Brain microvascular endothelial cell (primary cell): ENCODE data around the gene FOXM1.

ENCODE experiments used
- DNase-seq: peaks from one replicate; pipeline ENCODE4 v3.0.0-alpha.2; 2020
- H3K27ac ChIP-seq: fragments of 250-450 bp; sonication (Bioruptor Pico); 2 replicates; pipeline ENCODE4 v1.5.1; 2020; ENCODE audit warnings: mild to moderate bottlenecking, moderate library complexity
- H3K27me3 ChIP-seq: fragments of 250-450 bp; sonication (Bioruptor Pico); replicated peaks from 2 replicates; pipeline ENCODE4 v1.5.1; 2020; ENCODE audit warnings: mild to moderate bottlenecking
- H3K36me3 ChIP-seq: fragments of 250-450 bp; sonication (Bioruptor Pico); replicated peaks from 2 replicates; pipeline ENCODE4 v1.5.1; 2020; ENCODE audit warnings: mild to moderate bottlenecking
- H3K4me3 ChIP-seq: 2 replicates; pipeline ENCODE4 v1.5.1; 2011; ENCODE audit warnings: low read depth, mild to moderate bottlenecking, control low read depth, low read length, moderate library complexity
- CTCF ChIP-seq: IDR thresholded peaks from 2 replicates; pipeline ENCODE4 v1.5.1; 2011; ENCODE audit warnings: low read depth, mild to moderate bottlenecking, moderate library complexity, low read length, control low read depth, inconsistent platforms; ENCODE audit errors: missing control alignments
- in situ Hi-C: cut with HindIII; loops from 2 replicates; pipeline ENCODE4 v1.10.0; 2017; ENCODE audit warnings: low sequenced_read_pairs, low pct_ligation_motif_present

FOXM1 gene

GRCh38 chr12:2919249-2919648 lies 42.3 kb upstream of the FOXM1 start:
- DNase-seq: no peak

GRCh38 chr12:2912216-2912575 lies 35.2 kb upstream of the FOXM1 start:
- DNase-seq: no peak
- H3K4me3 ChIP-seq: no peak overlapping the region
- peak overlapping the region; percentile 40 for H3K27ac ChIP-seq
- in situ Hi-C loops: no loop called here
- no peaks in the 10 kb centered on the region for H3K27me3 ChIP-seq
- H3K36me3 ChIP-seq: peaks cover 23% of the 10 kb centered on the region
- no peak for TF ChIP-seq CTCF

More at GRCh38 chr12:2919249-2919648, 42.3 kb upstream of the FOXM1 start:
- TF ChIP-seq CTCF: no peak
- Histone ChIP-seq H3K27ac (no peak overlapping the region), H3K27me3 (no peaks in the 10 kb centered on the region), H3K4me3 (no peak overlapping the region), H3K36me3 (peaks cover 42% of the 10 kb centered on the region)
- in situ Hi-C loops: no loop called here

- Histone ChIP-seq H3K27me3 (no peaks in the 10 kb centered on the region), H3K36me3 (no peaks in the 10 kb centered on the region), H3K27ac (no peak overlapping the region), H3K4me3 (no peak overlapping the region)
- in situ Hi-C loops: no loop called here
- TF ChIP-seq CTCF: no peak
- DNase-seq: no peak
Measured at GRCh38 chr12:2904260-2904659, 27.3 kb upstream of the FOXM1 start.

- H3K36me3 ChIP-seq: no peaks in the 10 kb centered on the region
- no peak overlapping the region for H3K27ac ChIP-seq
- no peak for TF ChIP-seq CTCF
- in situ Hi-C loops: no loop called here
- no peak for DNase-seq
- H3K27me3 ChIP-seq: no peaks in the 10 kb centered on the region
- no peak overlapping the region for H3K4me3 ChIP-seq
Measured at GRCh38 chr12:2902272-2902880, 25.4 kb upstream of the FOXM1 start.

GRCh38 chr12:2900642-2901041 lies 23.7 kb upstream of the FOXM1 start:
- DNase-seq: no peak
- H3K4me3 ChIP-seq: no peak overlapping the region
- TF ChIP-seq CTCF: no peak
- no peaks in the 10 kb centered on the region for H3K27me3 ChIP-seq
- H3K36me3 ChIP-seq: no peaks in the 10 kb centered on the region
- in situ Hi-C loops: no loop called here
- no peak overlapping the region for H3K27ac ChIP-seq

- Histone ChIP-seq H3K36me3 (no peaks in the 10 kb centered on the region), H3K27ac (no peak overlapping the region), H3K4me3 (no peak overlapping the region), H3K27me3 (no peaks in the 10 kb centered on the region)
- no peak for TF ChIP-seq CTCF
- DNase-seq: no peak
- in situ Hi-C loops: no loop called here
Measured at GRCh38 chr12:2897418-2897817, 20.4 kb upstream of the FOXM1 start.
